Activated gamma-delta T cell treated with Interleukin-2 at 50 U/mL for 16 hours (primary cell): ENCODE data around the gene RHBDD1.

ENCODE experiments used
- DNase-seq: peaks from one replicate; pipeline ENCODE4 v3.0.0-alpha.2; 2020

RHBDD1 gene

DNA sequence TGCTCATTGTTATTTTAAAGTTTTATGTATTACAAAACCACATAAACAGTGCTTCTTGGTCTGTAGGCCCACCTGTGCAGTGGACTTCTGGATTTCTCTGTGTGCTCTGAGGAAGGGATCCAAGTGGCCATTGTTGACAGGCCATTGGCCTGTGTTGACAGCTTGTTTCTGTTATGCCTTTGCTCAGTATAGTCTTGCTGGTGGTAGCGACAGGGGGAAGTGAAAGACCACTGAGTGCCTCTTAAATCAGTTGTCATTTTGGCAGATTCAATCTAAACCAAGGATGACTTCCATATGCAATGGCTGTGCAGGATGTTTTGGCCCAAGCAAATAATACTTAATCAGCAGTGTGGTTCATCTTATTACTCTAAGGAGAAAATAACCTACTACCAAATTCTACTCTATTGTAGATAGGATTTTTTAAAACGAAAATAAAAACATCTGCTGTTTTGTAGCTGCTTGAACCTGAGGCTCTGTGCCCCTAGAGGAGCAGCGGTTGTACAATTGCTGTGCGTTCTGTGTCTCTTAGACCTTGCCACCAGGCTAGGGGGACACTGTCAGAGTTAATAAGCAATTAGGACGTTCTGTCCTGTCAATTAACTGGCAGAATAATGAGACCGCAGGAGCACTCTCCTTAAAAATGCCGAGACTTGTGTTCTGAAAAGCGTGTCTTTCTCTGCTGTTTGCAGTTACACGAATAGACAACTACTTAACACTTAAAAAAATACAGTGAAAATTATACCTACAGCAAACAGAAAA, 108.2 kb downstream of the RHBDD1 start:
- DNase-seq, result no peak

DNA sequence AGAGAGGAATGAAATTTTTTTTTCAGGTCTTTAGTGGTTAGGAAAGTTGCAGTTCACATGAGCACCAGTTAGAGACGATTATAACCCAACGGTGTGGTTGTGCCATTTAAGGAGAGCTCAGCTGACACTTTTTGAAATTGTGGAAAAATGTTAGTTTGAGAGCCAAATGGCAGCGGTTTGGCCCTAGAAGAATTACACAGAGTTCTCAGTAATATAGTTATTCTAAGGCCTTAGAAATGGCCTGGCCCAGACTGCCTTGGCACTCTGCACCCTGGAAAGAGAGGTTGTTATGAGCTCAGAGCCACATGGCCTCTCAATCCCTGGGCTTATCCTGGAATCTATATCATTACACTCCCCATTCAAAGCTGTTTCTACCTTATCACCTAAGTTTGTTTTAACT, 117.4 kb downstream of the RHBDD1 start:
- DNase-seq, result no peak

DNA sequence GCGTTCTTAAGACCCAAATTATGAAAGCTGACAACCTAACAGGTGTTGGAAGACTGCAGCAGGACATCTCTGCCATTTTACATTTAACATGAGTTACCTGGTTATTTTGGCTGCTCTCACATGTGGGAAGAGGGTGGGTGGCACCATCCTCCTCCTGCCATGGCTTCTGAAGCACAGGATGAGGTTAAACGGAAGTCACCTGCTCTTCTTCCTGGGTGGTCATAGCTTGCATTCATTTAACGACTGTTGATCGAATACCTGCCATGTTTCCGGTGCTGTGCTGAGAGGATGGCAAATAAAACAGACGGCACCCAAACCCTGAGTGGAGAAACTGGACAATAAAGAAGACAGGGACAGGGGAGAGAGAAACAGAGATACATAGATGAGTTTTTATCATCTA, 118.0 kb downstream of the RHBDD1 start:
- no peak for DNase-seq

DNA sequence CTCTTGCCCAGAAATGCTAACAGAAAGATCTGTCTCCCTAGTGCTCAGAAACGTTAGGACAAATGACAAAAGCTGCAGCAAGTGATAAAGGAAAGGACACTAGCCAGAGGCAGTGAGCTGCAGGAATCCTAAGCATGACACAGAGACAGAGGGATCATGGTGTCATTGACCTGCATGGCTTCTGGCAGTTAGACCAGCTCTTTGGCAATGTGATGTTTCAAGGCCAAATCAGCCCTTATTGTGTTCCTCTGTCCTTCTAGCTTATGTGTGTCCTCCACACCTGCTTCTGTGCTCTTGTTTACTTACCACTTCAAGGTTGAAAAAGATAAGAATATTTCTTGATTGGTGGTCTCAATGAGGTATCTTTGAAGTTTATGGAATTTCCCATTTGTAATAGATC, 120.8 kb downstream of the RHBDD1 start:
- no peak for DNase-seq

DNA sequence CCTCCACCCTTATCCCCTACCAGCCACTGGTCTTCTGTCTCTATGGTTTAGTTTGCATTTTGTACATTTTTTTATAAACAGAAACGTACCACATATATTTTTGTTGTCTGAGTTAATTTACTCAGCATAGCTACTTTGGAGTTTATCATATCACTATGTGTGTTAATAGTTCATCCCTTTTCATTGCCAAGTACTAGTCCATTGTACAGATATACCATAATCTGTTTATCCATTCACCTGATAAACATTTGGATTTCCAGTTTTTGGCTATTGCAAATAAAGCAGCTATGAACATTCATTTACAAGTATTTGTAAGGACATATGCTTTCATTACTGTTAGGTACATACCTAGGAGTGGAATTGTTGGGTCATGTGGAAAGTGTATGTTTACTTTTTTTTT, 123.6 kb downstream of the RHBDD1 start:
- DNase-seq, result no peak

DNA sequence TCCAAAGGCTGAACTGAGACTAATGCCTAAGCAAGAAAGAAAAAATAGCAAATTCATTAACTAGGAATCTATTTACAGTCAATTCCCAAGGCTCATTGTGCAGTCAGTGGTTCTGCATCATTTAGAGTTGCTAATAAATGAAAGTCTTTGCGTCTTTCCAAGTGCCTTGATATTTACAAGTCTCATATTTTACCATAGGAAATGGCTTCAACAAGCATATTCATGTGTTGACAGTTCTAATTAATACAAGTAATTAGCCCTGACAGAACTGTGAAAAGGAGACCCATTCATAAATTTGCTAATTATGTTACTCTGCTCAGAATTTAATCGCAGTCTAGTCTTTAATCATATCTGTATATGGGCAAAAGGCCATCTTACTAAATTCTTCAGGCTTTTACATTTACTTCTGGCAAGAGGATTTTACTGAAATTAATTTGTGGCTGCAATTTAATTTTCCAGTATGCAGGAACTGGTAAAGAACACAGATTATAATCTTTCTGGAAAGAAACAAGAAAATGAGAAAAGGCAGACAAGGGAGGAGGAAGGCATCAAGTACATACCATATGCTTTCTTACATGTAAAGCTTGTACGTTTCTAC, 126.4 kb downstream of the RHBDD1 start:
- no peak for DNase-seq

DNA sequence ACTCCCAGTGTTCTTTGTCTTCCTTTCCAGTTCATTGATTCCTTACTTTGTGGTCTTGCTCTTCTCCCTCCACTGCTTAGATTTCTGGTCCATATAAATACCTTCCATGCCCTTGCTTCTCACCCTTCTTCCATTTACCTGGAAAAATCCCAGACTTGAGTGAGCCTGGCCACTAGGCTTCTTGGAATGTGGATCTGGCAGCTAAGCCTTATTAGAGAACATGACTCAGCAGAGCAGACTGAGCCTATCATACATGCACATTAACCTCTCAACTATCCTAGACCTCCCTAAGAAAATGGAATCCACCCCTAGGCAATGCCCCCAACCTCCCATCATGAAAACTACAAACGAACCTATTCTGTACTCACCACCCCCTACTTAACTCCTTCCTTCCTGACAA, 127.7 kb downstream of the RHBDD1 start:
- no peak for DNase-seq

DNA sequence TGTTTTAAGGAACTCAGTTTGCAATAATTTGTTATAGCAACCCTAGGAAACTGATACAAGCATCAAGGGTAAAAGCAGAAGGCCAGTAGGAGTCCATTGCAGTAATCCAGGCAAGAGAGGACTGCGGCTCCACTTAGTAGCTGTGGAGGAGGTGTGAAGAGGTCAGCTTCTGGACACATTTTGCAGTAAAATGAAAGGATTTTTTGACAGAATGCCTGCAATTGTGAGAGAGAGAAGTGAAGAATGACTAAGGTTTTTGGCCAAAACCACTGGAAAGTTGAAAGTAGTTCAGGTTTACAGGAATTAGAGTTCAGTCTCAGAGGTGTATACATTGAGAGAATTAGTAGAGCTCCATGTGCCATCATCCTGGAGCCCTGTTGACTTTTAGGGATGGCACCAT, 129.5 kb downstream of the RHBDD1 start:
- no peak for DNase-seq

DNA sequence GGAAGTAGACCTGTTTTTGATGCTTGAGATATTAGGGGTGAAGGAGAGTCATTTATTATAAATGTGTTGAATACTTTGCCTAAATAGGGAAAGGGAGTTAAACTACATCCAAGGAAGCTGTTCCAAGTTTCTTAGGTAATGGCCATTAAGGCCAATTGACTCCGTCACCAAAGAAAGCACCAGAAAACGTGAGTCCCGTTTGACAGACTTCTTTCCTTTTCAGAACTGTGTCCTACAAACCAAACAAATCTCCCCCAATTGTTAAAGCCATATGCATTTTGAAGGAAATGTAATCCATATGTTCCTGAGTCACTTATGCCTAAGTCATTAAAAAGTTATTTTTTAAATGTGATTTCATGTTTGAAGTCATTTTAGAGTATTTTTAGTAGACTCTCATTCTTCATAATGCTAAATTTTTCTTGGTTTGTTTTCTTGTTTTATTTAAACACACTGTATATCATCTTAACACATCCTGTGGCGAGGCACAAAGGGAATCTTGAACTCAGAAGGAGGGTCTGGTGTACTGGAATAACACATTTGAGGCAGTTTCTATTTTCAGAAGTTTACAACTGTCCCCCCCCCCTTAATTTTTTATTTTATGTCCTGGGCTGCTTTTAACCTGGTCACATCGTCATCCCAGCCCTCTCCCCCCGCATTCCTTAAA, 133.7 kb downstream of the RHBDD1 start:
- DNase-seq, result no peak

DNA sequence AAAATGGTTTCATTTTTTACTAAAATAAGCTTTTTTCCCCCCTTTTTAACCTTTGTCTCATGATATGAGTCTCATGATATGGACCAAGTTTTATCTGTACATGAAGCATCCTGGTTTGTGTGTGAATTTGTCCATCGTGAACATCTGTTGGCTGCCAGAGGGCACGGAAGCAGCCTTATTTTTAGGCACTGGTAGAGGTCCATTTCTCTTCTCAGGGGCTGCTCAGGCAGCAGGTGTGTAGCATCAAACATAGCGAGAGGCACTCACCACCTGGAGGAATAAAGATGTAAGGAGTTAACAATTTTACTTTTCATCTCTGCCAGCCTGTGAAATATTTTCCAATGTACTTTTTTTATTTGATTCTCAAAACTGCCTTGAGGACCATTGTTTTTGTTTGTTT, 134.5 kb downstream of the RHBDD1 start:
- no peak for DNase-seq

DNA sequence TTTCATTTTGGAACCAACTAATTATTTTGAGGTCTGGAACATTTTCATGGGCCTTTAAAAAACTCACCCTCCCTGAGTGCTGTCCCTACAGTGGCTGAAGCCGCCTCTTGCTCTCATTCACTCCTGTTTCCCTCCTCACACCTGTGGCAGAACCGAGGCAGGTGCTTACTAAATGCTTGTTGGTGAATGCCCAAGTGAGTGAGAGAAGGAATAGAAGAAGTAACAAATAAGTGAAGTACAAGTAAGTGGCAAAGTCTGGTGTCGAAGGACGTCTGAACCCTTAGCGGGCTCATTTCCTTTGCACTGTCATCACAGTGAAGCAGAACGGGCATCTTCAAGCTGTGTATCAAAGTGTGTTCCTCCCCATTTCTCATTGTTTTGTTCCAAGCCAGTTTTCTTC, 135.2 kb downstream of the RHBDD1 start:
- DNase-seq, result no peak

DNA sequence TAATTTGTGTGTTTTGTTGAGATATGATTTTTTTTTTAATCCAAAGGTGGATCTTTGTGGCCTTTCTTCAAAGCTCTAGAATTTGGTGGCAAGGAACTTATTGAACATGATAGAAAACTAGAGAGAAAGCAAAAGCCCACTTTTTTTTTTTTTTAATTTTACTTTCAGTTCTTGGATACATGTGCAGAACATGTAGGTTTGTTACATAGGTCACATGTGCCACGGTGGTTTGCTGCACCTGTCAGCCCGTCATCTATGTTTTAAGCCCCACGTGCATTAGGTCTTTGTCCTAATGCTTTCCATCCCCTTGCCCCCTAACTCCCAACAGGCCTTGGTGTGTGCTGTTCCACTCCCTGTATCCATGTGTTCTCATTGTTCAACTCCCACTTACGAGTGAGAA, 135.9 kb downstream of the RHBDD1 start:
- DNase-seq, result no peak

DNA sequence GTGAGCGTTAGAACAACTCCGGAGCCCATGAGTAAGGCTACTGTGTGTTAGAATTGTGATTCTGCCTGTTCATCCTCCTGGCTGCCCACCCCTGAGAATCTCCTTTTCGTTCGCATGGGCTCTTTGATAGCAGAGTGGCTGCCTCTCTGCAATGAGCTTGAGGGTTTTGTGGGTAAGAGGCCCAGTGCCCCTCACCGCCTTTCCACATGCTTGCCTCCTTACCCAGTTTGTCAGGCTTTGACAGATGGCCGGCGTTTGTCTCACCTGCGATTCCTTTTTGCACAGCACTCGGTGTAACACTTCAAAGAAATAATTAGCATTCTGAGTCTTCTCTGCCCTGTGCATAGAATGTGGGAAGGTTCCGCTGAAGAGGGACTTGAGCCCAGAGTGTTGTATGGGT, 138.0 kb downstream of the RHBDD1 start:
- no peak for DNase-seq

DNA sequence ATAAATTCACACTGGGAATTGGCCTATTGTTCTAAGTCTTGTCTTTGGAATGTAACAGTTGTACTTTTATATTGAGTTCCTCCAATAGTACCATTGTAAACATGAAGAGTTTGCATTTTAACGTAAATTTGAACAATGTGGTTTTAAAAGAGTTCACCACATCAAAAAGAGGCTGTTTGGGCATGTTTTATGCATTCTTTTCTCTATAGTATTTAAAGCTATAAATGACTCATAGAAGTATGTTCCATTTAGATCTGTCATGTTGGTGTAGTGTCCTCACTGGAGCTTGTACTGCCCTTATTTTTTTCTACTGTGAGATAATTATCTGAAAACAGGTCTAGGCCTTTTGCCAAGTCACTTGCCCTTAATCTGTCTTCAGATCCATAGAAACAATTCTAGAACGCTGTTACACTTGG, 141.9 kb downstream of the RHBDD1 start:
- no peak for DNase-seq

DNA sequence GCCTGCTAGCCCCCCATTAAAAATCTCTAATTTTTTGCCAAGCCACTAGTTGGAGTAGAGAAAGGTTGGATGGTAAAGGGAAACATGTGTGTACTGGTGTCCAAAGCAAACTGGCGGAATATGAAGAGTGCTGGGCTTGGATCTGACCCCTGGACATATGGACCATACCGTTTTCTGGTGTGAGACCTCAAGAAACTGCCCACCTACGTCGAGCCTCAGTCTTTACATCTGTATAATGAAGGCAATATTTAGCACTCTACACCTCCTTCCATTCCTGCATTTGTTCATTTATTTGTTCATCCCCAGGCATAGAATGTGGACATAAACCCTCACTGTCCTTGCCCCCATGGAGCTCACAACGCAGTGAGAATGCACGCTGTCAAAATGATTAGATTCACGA, 142.4 kb downstream of the RHBDD1 start:
- no peak for DNase-seq

DNA sequence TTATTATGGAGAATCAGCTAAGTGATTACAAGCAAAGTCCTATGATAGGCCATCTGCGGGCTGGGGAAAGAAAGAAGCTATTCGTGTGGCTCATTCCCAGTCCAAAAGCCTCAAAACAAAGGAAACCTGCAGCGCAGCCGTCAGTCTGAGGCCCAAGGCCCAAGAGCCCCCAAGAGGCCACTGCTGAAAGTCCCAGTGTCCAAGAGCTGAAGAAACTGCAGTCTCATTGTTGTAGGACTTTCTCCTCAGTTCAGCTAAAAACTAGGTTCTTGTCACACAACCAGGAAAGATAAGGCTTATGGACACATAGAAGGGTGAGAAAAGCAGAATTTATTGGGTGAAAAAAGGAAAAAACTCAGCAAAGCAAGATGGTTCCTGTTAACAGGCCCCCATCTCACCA, 143.2 kb downstream of the RHBDD1 start:
- no peak for DNase-seq

DNA sequence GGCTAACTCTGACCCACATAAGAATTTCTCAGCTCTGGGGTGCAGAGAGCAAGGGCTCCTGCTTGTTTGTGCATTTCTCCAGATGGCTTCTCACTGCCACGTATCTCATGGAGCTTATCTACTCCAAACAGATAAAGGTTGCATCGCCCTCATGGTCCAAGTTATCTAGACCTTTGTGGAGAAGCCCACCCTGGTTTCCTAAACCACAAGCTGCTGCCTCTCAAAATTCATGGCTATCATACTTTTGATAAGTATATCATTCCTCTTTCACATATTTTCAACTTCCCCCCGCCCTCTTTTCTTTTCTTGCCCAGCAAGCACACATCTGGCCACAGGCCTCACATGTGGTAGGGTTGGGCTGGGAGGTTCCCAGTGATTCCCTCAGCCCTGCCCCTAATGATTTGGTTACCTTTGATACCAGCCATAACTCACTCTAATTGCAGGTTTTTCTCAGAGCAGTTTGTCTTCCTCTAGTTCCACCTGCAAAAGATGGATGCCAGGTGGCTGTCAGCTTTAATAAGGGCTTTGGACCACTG, 146.0 kb downstream of the RHBDD1 start:
- DNase-seq, result no peak

DNA sequence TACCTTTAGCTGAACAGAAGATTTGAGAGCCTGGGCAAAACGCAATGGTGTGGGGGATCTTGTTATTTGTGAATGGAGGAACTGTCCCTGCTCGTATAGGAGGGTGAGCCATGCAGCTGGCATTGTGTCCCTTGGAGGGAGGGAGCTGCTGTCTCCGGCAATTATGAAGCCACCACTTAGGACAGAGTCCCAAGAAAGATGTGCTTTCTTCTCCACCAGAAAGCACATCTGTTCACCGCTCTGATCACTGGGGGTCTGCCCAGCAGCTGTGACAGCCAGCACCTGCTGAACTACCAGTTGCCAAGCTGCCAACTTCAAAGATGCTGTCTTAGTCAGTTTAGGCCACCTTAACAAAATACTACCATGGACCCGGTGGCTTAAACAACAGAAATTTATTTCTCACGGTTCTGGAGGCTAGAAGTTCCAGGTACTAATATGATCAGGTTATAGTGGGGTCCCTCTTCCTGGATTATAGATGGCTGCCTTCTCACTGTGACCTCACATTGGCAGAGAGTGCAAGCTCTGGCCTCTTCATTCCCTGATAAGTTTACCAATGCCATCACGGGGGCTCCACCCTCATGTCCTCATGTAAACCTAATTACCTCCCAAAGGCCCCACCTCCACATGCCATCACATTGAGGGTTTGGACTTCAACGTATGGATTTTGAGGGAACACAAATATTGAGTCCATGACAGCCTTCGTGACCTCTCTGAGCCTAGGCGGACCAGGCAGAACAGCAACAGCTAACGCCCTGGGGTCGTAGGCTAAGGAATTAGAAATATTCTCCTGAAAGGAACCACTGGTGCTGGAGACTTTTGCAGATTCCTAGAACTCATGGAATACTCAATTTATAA, 148.3 kb downstream of the RHBDD1 start:
- DNase-seq, result no peak

DNA sequence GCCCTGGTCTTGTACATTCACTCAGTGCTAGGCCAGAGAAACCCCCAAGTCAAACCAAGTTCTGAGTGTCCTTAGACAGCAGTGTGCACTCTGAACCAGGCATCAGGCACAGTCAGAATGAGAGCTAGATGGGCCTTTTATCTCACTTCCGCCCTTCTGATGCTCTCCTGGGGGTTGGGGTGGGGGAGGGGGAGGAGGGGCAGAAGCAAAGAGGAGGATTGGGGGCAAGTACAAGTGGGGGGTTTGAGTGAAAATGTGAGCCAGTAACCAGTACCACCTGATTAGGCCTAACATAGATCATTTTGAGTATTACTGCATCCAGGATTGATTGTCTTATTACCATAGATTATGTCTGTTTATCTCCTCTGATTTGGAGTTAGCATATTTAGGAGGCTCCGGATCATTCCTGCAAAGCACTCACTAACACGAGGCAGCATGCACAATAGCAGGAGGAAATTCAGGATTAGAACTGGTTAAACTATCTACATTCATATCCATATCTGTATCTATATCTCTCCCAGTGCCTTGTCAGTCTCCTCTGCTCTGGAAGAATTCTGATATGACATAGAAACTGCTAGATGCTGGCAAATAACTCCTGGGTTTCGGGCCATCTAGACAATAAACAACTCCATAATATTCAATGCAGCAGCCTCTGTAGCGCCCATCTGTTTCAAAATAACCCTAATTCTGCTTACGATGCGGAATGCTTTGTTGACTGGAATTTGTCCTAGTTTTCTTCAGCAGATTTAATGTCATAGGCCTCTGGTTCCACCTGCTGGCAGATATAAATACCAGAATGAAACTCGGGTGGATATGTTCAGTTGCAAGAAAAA, 149.1 kb downstream of the RHBDD1 start:
- no peak for DNase-seq

DNA sequence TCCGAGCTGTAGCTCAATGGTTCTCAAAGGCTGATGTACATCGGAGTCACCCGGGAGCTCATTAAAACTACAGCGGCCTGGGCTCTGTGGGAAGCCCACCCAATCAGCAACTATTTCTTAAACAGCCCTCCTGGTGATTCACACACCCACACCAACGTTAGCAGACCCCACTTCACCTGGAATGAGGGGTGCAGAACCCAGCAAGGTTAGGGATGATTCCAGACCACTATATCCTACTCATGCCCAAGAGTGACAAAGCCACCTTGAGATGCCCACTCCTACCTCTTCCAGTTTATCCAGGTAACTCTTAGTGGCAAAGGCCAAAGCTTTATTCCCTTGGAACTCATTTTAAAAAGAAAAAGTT, 149.7 kb downstream of the RHBDD1 start:
- DNase-seq, result no peak

DNA sequence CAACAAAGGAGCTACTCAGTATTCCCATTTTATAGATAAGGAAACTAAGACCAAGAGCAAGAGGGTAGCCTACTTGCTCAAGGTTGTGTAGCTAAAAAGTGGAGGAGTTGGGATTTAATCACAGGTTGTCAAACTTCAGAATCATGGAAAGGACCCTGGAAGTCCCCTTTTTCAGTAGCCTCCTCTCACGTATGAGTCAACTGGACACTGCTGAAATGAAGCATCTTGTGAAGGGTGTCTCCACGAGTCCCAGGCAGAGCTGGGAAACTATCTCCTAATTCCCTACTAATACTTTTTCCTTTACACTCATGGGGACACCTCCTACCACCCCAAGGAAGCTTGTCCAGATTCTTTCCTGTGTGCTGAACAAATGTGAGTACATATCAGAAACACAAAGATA, 155.8 kb downstream of the RHBDD1 start:
- DNase-seq, result no peak

DNA sequence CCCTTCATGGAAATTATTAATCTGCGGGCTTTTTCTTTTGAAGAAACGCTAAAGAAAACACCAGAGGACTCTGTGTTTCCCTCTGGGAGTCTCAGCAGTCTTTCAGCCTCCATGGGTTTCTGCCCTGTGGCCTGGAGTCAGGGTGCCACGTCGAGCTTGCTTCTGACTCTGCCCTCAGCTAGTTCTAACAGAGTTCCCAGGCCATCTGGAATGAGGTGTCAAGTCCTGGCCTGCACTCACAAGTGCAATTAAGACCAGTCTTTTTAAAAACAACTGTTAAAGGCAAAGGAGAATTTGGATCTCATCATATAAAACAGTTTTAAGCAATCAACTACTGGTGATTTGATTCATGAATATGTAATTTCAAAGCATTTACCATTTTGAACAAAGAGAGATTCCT, 157.3 kb downstream of the RHBDD1 start:
- no peak for DNase-seq
